ENCODE data around the gene RNU5D-1.

RNU5D-1 gene

GRCh38 chr1:44724955-44725698 lies 5.8 kb downstream of the RNU5D-1 start (continued):
- TF ChIP-seq, protein P1, sequence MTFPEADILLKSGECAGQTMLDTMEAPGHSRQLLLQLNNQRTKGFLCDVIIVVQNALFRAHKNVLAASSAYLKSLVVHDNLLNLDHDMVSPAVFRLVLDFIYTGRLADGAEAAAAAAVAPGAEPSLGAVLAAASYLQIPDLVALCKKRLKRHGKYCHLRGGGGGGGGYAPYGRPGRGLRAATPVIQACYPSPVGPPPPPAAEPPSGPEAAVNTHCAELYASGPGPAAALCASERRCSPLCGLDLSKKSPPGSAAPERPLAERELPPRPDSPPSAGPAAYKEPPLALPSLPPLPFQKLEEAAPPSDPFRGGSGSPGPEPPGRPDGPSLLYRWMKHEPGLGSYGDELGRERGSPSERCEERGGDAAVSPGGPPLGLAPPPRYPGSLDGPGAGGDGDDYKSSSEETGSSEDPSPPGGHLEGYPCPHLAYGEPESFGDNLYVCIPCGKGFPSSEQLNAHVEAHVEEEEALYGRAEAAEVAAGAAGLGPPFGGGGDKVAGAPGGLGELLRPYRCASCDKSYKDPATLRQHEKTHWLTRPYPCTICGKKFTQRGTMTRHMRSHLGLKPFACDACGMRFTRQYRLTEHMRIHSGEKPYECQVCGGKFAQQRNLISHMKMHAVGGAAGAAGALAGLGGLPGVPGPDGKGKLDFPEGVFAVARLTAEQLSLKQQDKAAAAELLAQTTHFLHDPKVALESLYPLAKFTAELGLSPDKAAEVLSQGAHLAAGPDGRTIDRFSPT (tag by site-specific recombination; IDR thresholded peaks at IDR 0.05): no peak
- no peak for TF ChIP-seq ZNF146 (tag by site-specific recombination; IDR thresholded peaks at IDR 0.05)

DNA sequence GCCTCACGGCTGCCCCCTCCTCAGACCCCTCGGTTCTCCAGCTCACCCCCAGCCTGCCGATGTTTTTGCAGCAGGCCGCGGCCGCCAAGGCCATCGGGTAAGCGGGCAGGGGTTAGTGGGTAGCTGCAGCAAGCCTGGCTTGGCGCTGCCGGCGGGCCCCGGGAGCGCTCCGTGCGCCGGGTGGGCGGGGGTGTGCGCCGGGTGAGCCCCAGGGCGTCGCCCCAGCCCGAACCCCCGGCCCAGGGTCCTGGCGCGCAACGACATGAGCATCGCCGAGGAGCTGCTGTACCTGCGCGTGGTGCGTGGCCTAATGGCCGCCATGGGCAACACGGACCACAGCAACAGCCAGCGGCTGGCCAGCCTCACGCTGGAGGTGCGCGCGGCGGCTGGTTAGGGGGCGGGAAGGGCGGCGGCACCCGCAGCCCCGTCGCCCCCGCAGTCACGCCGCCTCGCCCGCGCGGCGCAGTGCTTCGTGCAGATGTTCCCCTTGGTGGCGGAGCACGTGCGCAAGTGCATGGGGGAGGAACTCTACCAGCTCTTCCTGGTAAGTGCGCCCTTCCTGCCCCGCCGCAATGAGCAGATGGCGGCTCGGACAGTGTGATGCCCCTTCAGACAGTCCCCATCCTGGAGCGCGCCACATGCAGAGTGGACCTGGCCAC lies 6.5 kb downstream of the RNU5D-1 start:
- no peak overlapping the region for H3K27ac ChIP-seq (ENCODE audit: extremely low read depth, low read depth, low read length)
- H3K9me3 ChIP-seq (ENCODE audit: control insufficient read depth, insufficient read depth, low read depth, low read length): no peaks in the 10 kb centered on the region
- POLR2A ChIA-PET: no interaction called here
- CTCF ChIA-PET: no interaction called here
- no peak overlapping the region for H3K4me3 ChIP-seq (ENCODE audit: low read depth, low read length)
- H3K4me1 ChIP-seq (ENCODE audit: control insufficient read depth, insufficient read depth, low read length): no peaks in the 10 kb centered on the region
- no peak for TF ChIP-seq ZNF600 (tag by site-specific recombination; IDR thresholded peaks at IDR 0.05)
- TF ChIP-seq TSHZ1 (tag by site-specific recombination; IDR thresholded peaks at IDR 0.05; ENCODE audit: borderline replicate concordance): no peak
- no peak for TF ChIP-seq ZNF529 (tag by site-specific recombination; IDR thresholded peaks at IDR 0.05; ENCODE audit: insufficient replicate concordance)
- no peak for TF ChIP-seq GFI1B (tag by site-specific recombination; IDR thresholded peaks at IDR 0.05)
- TF ChIP-seq, protein P1 (tag by site-specific recombination; IDR thresholded peaks at IDR 0.05): no peak
- TF ChIP-seq ZNF280D (tag by site-specific recombination; IDR thresholded peaks at IDR 0.05): no peak
- TF ChIP-seq, protein P2, sequence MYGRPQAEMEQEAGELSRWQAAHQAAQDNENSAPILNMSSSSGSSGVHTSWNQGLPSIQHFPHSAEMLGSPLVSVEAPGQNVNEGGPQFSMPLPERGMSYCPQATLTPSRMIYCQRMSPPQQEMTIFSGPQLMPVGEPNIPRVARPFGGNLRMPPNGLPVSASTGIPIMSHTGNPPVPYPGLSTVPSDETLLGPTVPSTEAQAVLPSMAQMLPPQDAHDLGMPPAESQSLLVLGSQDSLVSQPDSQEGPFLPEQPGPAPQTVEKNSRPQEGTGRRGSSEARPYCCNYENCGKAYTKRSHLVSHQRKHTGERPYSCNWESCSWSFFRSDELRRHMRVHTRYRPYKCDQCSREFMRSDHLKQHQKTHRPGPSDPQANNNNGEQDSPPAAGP (tag by site-specific recombination; IDR thresholded peaks at IDR 0.05): no peak
- no peak for TF ChIP-seq ZNF274 (IDR thresholded peaks at IDR 0.05; ENCODE audit: low read length)
- TF ChIP-seq ZNF274 (tag by site-specific recombination; IDR thresholded peaks at IDR 0.05; ENCODE audit: borderline replicate concordance): no peak
- TF ChIP-seq WT1 (tag by site-specific recombination; IDR thresholded peaks at IDR 0.05): no peak
- no peak for TF ChIP-seq ZNF548 (tag by site-specific recombination; IDR thresholded peaks at IDR 0.05)
- TF ChIP-seq, protein P3, sequence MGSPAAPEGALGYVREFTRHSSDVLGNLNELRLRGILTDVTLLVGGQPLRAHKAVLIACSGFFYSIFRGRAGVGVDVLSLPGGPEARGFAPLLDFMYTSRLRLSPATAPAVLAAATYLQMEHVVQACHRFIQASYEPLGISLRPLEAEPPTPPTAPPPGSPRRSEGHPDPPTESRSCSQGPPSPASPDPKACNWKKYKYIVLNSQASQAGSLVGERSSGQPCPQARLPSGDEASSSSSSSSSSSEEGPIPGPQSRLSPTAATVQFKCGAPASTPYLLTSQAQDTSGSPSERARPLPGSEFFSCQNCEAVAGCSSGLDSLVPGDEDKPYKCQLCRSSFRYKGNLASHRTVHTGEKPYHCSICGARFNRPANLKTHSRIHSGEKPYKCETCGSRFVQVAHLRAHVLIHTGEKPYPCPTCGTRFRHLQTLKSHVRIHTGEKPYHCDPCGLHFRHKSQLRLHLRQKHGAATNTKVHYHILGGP (tag by site-specific recombination; IDR thresholded peaks at IDR 0.05): no peak
- no peaks in the 10 kb centered on the region for H3K36me3 ChIP-seq (ENCODE audit: control insufficient read depth in 2 of 2, insufficient read depth in 1 of 2, low read length in 2 of 2)
